Measurements from ENCODE around the gene FAAP20.

DNA sequence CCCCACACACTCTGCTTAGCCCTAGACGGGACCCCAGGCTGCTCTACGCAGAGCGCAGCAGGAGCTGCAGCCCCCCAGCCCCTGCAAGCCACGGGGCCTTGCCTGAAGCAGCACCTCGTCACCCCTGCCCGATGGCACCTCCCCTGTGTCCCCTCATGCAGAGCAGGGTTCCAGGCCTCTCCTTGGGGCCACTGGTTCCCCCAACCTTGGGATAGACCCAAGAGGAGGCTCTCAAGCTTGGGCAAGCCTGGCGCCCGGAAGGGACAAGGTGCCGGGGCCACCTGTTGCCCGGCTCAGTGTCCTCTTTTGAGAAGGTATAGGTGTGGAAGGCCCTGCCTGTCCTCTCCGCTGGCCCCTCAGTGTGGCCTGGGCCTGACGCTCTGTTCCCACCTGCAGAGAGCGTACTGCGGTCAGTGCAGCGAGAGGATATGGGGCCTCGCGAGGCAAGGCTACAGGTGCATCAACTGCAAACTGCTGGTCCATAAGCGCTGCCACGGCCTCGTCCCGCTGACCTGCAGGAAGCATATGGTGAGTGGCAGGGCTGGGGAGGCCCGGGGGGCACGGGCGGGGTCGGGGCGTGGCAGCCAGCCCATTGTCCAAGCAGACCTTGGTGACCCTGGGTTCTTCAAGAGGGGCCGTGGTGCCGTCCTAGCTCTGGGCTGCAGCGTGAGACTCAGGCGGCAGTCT is 50.6 kb downstream of the FAAP20 start:
- TF ChIP-seq, protein P1, sequence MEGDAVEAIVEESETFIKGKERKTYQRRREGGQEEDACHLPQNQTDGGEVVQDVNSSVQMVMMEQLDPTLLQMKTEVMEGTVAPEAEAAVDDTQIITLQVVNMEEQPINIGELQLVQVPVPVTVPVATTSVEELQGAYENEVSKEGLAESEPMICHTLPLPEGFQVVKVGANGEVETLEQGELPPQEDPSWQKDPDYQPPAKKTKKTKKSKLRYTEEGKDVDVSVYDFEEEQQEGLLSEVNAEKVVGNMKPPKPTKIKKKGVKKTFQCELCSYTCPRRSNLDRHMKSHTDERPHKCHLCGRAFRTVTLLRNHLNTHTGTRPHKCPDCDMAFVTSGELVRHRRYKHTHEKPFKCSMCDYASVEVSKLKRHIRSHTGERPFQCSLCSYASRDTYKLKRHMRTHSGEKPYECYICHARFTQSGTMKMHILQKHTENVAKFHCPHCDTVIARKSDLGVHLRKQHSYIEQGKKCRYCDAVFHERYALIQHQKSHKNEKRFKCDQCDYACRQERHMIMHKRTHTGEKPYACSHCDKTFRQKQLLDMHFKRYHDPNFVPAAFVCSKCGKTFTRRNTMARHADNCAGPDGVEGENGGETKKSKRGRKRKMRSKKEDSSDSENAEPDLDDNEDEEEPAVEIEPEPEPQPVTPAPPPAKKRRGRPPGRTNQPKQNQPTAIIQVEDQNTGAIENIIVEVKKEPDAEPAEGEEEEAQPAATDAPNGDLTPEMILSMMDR (IDR thresholded peaks at IDR 0.05 in 2 of 3, conservative IDR thresholded peaks at IDR 0.05 in 1 of 3; ENCODE audit: borderline replicate concordance in 1 of 3, insufficient read depth in 1 of 3, low read depth in 2 of 3, low read length in 2 of 3), result no peak
- TF ChIP-seq POLR2A (IDR thresholded peaks at IDR 0.05; ENCODE audit: borderline replicate concordance, extremely low read depth, insufficient read depth, insufficient read length) (no peak), POLR2AphosphoS5 (IDR thresholded peaks at IDR 0.05; ENCODE audit: low read depth, low read length) (no peak)
